HPDE6-E6E7 (cell line): ENCODE measurements around the gene KRTAP4-1.
"Not testable (repeated sequence)": the region's sequence is repeated elsewhere in the genome, so short reads cannot be mapped to it uniquely, and the experiment has no call there.

ENCODE experiments used
- DNase-seq: peaks from one replicate; pipeline ENCODE4 v3.0.0; 2011; ENCODE audit warnings: missing footprints; ENCODE audit errors: extremely low spot score

KRTAP4-1 gene

DNA sequence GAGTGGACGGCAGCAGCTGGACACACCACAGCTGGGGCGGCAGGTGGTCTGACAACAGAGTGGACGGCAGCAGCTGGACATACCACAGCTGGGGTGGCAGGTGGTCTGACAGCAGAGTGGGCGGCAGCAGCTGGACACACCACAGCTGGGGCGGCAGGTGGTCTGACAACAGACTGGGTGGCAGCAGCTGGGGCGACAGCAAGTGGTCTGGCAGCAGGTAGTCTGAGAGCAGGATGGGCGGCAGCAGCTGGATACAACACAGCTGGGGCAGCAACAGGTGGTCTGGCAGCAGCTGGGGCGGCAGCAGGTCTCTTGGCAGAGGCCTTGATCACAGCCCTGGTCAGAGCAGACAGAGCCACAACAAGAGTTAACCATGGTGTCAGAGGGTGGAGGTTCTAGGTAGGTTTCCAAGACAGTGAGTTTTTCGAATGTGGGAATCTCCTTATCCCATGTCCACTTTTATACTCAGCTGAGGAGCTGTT is at the start of gene KRTAP4-1:
Gene KRTAP4-1 (minus strand): TSS at position 432 of the 482 bp plus-strand sequence. CDS start 57 bp downstream, at position 375.
- no peak for DNase-seq

- DNase-seq = not testable (repeated sequence)
These were observed 47.8 kb upstream of the KRTAP4-1 start, which contains the start of gene KRTAP9-3 for GRCh38 chr17:41232399-41233105. KRTAP9-3 (plus strand) TSS chr17:41232449; CDS start chr17:41232502, 53 bp downstream.

DNA sequence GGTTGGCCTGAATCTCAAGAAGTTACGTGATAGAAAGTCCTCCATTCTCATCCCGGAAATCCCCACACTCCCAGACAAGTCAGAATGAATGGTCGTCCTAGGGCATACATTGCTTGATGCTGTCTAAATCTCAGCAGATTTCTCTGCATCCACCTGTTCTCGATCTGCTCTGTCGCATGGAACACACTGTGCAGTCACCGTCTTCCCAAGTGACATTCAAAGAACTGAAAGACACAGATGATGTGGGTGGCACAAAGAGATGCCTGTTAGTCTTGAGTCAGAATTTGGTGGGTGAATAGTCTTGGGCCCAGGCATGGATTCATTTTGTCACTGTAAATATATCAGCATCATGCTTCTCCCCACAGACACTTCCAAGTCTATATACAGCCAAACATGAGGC is 47.0 kb upstream of the KRTAP4-1 start:
- DNase-seq = no peak

GRCh38 chr17:41230094-41230493 is 45.4 kb upstream of the KRTAP4-1 start:
- DNase-seq = no peak

DNA sequence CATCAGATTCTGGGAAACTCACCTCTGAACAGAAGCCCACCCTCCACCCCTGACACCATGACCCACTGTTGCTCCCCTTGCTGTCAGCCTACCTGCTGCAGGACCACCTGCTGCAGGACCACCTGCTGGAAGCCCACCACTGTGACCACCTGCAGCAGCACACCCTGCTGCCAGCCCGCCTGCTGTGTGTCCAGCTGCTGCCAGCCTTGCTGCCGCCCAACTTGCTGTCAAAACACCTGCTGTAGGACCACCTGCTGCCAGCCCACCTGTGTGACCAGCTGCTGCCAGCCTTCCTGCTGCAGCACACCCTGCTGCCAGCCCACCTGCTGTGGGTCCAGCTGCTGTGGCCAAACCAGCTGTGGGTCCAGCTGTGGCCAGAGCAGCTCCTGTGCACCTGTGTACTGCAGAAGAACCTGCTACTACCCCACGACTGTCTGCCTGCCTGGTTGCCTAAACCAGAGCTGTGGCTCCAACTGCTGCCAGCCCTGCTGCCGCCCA is 41.9 kb upstream of the KRTAP4-1 start, which contains the start of gene KRTAP9-2:
Gene KRTAP9-2 (plus strand): TSS at position 51 of the 498 bp plus-strand sequence. CDS start 7 bp downstream, at position 58.
- not testable (repeated sequence) for DNase-seq

GRCh38 chr17:41226051-41226450 is 41.3 kb upstream of the KRTAP4-1 start:
- no peak for DNase-seq

DNA sequence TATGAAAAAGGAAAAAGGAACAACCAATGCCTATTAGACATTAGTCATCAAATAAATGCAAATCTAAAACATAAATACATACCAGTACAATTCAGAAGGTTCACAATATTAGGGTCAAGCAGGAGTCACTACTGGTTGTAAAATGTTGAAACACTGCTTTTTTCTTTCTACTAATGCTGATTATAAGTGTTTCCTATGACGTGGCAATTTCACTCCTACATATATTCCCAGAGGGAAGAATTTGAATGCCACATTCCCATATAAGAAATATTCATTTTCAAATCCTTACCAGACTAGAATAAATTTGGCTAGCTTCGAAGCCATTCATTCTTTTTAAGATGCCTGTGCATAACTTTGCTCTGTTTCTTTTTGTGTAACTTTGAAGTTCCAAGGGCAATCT is 39.1 kb upstream of the KRTAP4-1 start:
- DNase-seq = no peak

GRCh38 chr17:41215681-41216080 is 31.0 kb upstream of the KRTAP4-1 start:
- DNase-seq = no peak

GRCh38 chr17:41212524-41213169 is 27.9 kb upstream of the KRTAP4-1 start:
- DNase-seq = no peak

DNA sequence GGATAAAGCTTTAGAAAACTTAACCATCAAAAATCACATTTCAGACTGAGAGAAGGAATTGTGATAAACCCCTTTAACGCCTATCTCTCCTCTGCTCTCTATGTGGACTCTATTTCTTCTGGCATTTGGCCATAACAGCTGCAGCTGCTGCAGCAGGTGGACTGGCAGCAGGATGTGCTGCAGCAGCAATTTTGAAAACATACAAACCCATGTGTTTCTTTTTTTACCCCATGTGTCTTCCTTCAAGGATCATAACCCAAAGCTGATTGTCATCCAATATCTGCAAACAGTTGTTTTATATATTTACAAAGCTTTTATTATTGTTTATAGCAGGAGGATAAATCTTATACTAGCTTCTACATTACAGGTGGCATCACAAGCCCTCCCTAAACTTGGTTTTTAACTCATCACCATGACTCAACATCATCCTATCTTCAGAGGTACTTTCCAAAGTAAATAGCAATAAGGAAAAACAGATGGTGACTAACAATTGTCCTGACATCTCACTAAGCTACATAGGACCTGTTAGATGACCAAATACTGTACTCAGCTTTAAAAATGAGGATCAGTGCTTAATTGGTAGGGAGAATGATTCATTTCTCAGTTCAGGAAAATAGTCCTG is 27.2 kb upstream of the KRTAP4-1 start:
- DNase-seq = no peak

GRCh38 chr17:41199421-41200078 is 14.8 kb upstream of the KRTAP4-1 start:
- DNase-seq = no peak

DNA sequence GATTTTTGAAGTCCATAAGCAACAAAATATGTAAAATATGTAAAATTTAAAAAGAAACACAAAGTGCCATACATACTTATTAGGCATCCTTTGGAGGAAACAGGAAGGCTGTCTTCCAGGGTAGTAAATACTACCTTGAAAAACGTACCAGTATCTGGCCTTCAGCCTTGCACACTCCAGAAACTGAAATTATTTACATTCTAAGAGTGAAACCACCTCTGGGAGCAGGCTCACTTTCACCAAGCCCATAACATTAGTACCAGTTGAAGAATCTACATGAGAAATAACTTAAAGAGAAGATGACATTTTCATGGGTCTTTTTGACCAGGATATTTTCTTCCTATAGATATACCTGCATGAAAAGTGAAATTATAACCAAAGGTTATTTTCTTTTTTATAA is 11.4 kb upstream of the KRTAP4-1 start:
- no peak for DNase-seq

- no peak for DNase-seq
These were observed 5.6 kb upstream of the KRTAP4-1 start for GRCh38 chr17:41190328-41190727.

- not testable (repeated sequence) for DNase-seq
These were observed 5.2 kb upstream of the KRTAP4-1 start, which contains the start of gene KRTAP9-1 for GRCh38 chr17:41189837-41190318. KRTAP9-1 (plus strand) TSS chr17:41189887; CDS start chr17:41189887, 0 bp downstream.

- DNase-seq = no peak
These were observed 2.2 kb upstream of the KRTAP4-1 start for GRCh38 chr17:41186872-41187271.

- no peak for DNase-seq
These were observed 290 bp upstream of the KRTAP4-1 start for GRCh38 chr17:41185001-41185400.

DNA sequence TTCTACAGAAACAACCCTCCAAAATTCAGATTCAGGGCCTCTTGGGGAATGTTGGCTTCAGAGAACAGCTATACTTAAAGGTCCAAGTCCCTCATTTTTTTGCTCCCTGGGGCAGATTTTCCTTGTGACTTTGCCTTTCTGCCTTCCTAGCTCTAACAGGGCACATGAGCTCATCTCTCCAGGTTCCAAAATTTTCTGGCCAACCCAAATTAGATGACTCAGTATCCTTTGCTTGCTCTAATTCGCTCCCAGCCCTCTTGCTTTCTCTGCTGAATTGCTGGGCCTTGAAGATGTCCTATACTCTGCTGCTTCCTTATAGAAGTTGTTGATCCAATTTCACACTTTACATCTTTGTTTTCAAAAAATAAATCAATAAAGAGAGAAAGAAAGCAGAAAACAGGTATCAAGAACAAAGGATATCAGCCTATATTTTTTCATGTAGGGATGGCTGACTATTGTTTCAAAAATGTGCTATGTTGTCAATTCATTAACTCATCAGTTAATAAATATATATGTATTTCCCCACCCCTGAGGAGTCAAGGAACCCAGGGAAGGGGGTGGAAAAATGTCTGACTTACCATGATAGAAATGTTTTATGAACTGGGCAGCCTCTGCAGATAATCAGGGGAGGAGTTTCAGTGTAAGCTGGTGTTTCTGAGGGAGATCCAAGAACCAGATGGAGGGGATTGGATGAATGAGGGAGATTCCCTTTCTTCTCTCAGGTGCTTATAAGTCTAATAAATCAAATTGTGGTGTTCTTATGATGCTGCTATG is 5.7 kb downstream of the KRTAP4-1 start:
- no peak for DNase-seq

DNA sequence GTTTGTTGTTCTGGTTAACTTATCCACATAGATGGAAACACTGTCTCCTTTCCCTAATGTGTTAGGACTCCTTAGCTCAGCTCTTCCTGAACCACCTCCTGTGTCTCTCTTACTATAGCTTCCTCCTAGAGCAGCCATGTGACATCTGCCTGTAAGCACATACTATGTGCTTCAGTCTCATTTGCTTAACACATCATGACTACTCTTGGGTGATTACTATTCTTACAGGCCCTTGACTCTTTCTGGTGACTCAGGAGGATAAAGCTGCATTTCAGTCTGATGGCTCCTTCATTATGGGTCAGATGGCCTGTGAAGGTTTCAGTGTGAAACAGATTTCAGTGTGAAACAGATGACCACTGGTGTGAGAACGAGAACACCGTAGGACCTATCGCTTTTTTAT is 6.4 kb downstream of the KRTAP4-1 start:
- peak; percentile 7 for DNase-seq

GRCh38 chr17:41177727-41178271 is 6.9 kb downstream of the KRTAP4-1 start, which contains the start of gene KRTAP4-2:
KRTAP4-2 (minus strand) TSS chr17:41178221; CDS start chr17:41178164, 57 bp downstream.
- DNase-seq = no peak

DNA sequence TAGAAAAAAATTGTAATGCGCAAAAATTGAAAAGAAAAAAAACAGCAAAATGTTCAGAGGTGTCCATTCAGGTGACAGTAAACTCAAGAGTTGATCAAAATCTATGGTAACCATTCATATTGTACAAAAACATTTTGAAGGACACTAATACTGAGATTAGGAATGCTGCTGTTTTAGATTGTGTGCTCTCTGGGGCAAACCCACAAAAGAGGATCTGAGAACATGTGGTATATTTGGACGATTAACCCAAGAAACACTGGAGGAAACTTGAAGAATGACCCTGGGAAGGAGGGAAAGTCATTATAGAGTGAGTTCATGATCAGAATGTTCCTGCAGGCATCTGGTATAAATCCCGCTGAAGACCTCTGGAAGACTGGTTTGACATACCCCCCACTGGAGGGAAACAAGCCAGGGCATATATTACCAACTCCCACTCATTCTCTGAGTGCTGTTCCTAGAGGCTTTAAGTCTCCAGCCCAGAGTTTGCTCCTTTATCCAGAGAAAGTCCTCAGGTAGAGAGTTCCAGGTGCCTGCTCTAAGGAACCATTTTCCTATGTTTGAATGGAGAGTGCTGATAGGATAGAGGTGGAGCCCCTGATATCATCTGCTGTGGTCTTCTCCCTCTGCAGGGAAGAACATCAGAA is 7.8 kb downstream of the KRTAP4-1 start:
- DNase-seq = no peak
